Spleen (tissue), 11 donors: ENCODE results near the gene KMT2E. TPM values are rescaled to one million over a fixed set of nuclear protein-coding genes. Genes with fewer than 3 reads are reported as not detected.

ENCODE experiments used
- DNase-seq: peaks from one replicate; pipeline ENCODE4 v3.0.0-alpha.2; 2020
- H3K27ac ChIP-seq, 8 donors: fragments of 200-600 bp; sonication (generic) in 7 of 8; 1 replicate in 4 of 8; 2 replicates in 4 of 8; pipeline versions ENCODE4 v1.5.0 to v1.8.0; 2016 to 2021; ENCODE audit warnings: inconsistent platforms in 4 of 8, mild to moderate bottlenecking in 4 of 8, moderate library complexity in 1 of 8
- H3K27me3 ChIP-seq, 7 donors: fragments of 200-600 bp; sonication (generic) in 6 of 7; replicated peaks in 1 of 7; 1 replicate in 4 of 7; 2 replicates in 3 of 7; pipeline versions ENCODE4 v1.5.0 to v1.8.0; 2016 to 2021; ENCODE audit warnings: inconsistent platforms in 3 of 7, mild to moderate bottlenecking in 1 of 7
- H3K36me3 ChIP-seq, 6 donors: fragments of 200-600 bp; sonication (generic) in 5 of 6; 1 replicate in 4 of 6; 2 replicates in 2 of 6; pipeline versions ENCODE4 v1.5.0 to v1.8.0; 2016 to 2021; ENCODE audit warnings: inconsistent platforms in 2 of 6
- H3K4me1 ChIP-seq, 6 donors: fragments of 200-600 bp; sonication (generic) in 5 of 6; 1 replicate in 3 of 6; 2 replicates in 3 of 6; pipeline versions ENCODE4 v1.5.0 to v1.8.0; 2016 to 2021; ENCODE audit warnings: inconsistent platforms in 3 of 6
- H3K4me3 ChIP-seq, 8 donors: fragments of 200-600 bp; sonication (generic) in 7 of 8; 1 replicate in 4 of 8; 2 replicates in 4 of 8; pipeline versions ENCODE4 v1.5.0 to v1.8.0; 2016 to 2021; ENCODE audit warnings: inconsistent platforms in 4 of 8, mild to moderate bottlenecking in 4 of 8, moderate library complexity in 2 of 8
- H3K9me3 ChIP-seq, 8 donors: fragments of 200-600 bp; sonication (generic) in 7 of 8; 1 replicate in 4 of 8; 2 replicates in 4 of 8; pipeline versions ENCODE4 v1.5.0 to v1.8.0; 2016 to 2021; ENCODE audit warnings: inconsistent platforms in 4 of 8
- CTCF ChIP-seq, 11 experiments: fragments of 200-600 bp in 7 of 11; fragments of 450-650 bp in 4 of 11; sonication (generic) in 4 of 11; IDR thresholded peaks in 8 of 11; conservative IDR thresholded peaks in 3 of 11; 1 replicate in 7 of 11; 2 replicates in 4 of 11; pipeline versions ENCODE4 v1.4.0 to v1.8.0; 2016 to 2021; ENCODE audit warnings: antibody characterized with exemption in 11 of 11, inconsistent platforms in 4 of 11, mild to moderate bottlenecking in 1 of 11
- POLR2A ChIP-seq, 3 donors: fragments of 450-650 bp; IDR thresholded peaks; one replicate each; pipeline ENCODE4 v1.5.1; 2017; ENCODE audit warnings: antibody characterized with exemption in 3 of 3, mild to moderate bottlenecking in 1 of 3
- POLR2AphosphoS5 ChIP-seq, 3 donors: sonication (generic); formaldehyde crosslinking; IDR thresholded peaks; one replicate each; pipeline ENCODE4 v1.5.1; 2017; ENCODE audit warnings: antibody characterized with exemption in 3 of 3
- WGBS, 5 donors: extraction: QIAGEN DNeasy Blood & Tissue Kit in 3 of 5; methylation state at CpG; one replicate each; pipeline versions ENCODE4 v1.1.5 to v1.1.7; 2013 to 2018; 5-methylcytosine and 5-hydroxymethylcytosine counted together
- intact Hi-C: fragments of 100-400 bp; cut with DNase I; formaldehyde crosslinking; loops from one replicate; pipeline ENCODE4 v1.15.0; 2023; ENCODE audit warnings: low total_unique reads
- polyA plus RNA-seq, 3 donors: library from polyadenylated mRNA; stranded (reverse); fragments of 200-250 nt; gene quantifications; one replicate each; pipeline ENCODE4 v1.2.1, GENCODE V29; 2013
- total RNA-seq, 7 donors: library from RNA; depleted of rRNA in 3 of 7; stranded (reverse); fragments of >200 nt in 3 of 7; fragmentation: NEBNext Ultra II Directional in 4 of 7; extraction: Animal tissue kit (Norgen Biotek cat#: 25700) in 4 of 7; gene quantifications; one replicate each; pipeline versions ENCODE4 v1.1.0 to v1.2.1, GENCODE V29; 2016 to 2021
- donor health status: healthy with polysubstance abuse.
- donor health status: DM: no; HTN: no; CAD: no; lungs with moderate emphysema.
- donor health status: DM: no; HTN: no; CAD: no.
- donor health status: Bipolar disorder and iron deficiency.
- donor health status: healthy.
- donor health status: DM: no; HTN: no; CAD: no.
- donor health status: DM: yes; HTN: yes; CAD: no.

The KMT2E gene
- total and polyA plus RNA-seq, 10 donors = 11.5 to 215 (median 137) TPM

GRCh38 chr7:105068886-105069285 is 54.9 kb downstream of the KMT2E start:
- no peak overlapping the region for H3K4me3 ChIP-seq
- H3K27ac ChIP-seq = no peak overlapping the region
- no peak for DNase-seq
- 94 to 98% (median 96%) methylated on average over 1 of the region's 1 CpG for WGBS, 5 donors
- H3K27me3 ChIP-seq = no peaks in the 10 kb centered on the region
- intact Hi-C loops = no loop called here
- H3K4me1 ChIP-seq = peaks cover 0 to 9% (median 0%) of the 10 kb centered on the region in 6 donors
- H3K9me3 ChIP-seq = no peaks in the 10 kb centered on the region
- H3K36me3 ChIP-seq = peaks cover 0 to 100% (median 71%) of the 10 kb centered on the region in 6 donors
- no peak for TF ChIP-seq POLR2AphosphoS5 (IDR thresholded peaks at IDR 0.05)
- no peak for TF ChIP-seq POLR2A (IDR thresholded peaks at IDR 0.05)
- no peak for TF ChIP-seq CTCF (IDR thresholded peaks at IDR 0.05 in 8 of 11, conservative IDR thresholded peaks at IDR 0.05 in 3 of 11)

- Histone ChIP-seq H3K27me3 (no peaks in the 10 kb centered on the region), H3K9me3 (no peaks in the 10 kb centered on the region), H3K4me3 (no peak overlapping the region), H3K27ac (no peak overlapping the region), H3K4me1 (no peaks in the 10 kb centered on the region), H3K36me3 (peaks cover 0 to 100% (median 78%) of the 10 kb centered on the region in 6 donors)
- intact Hi-C loops = loop anchor here (5.0 kb wide), 1 partner anchor 34 kb away; no protein-coding TSS in a partner anchor
- TF ChIP-seq POLR2A (IDR thresholded peaks at IDR 0.05) (no peak), POLR2AphosphoS5 (IDR thresholded peaks at IDR 0.05) (no peak), CTCF (IDR thresholded peaks at IDR 0.05 in 8 of 11, conservative IDR thresholded peaks at IDR 0.05 in 3 of 11) (no peak)
- no peak for DNase-seq
- 96 to 100% (median 100%) methylated on average over 1 of the region's 1 CpG for WGBS, 5 donors
Measured at GRCh38 chr7:105073143-105073542, 59.1 kb downstream of the KMT2E start.

- H3K27me3 ChIP-seq = no peaks in the 10 kb centered on the region
- WGBS, 5 donors = 86 to 94% (median 92%) methylated on average over 6 of the region's 6 CpGs
- intact Hi-C loops = no loop called here
- H3K9me3 ChIP-seq = no peaks in the 10 kb centered on the region
- H3K4me3 ChIP-seq = no peak overlapping the region
- H3K36me3 ChIP-seq = peaks cover 0 to 100% (median 96%) of the 10 kb centered on the region in 6 donors
- no peak overlapping the region for H3K27ac ChIP-seq
- no peaks in the 10 kb centered on the region for H3K4me1 ChIP-seq
- TF ChIP-seq POLR2A (IDR thresholded peaks at IDR 0.05) = no peak
- TF ChIP-seq CTCF (IDR thresholded peaks at IDR 0.05 in 8 of 11, conservative IDR thresholded peaks at IDR 0.05 in 3 of 11) = no peak
- no peak for TF ChIP-seq POLR2AphosphoS5 (IDR thresholded peaks at IDR 0.05)
- DNase-seq = no peak
Measured at GRCh38 chr7:105079348-105079747, 65.3 kb downstream of the KMT2E start.

GRCh38 chr7:105084581-105084980 is 70.6 kb downstream of the KMT2E start:
- TF ChIP-seq POLR2A (IDR thresholded peaks at IDR 0.05) (no peak), CTCF (IDR thresholded peaks at IDR 0.05 in 8 of 11, conservative IDR thresholded peaks at IDR 0.05 in 3 of 11) (no peak), POLR2AphosphoS5 (IDR thresholded peaks at IDR 0.05) (no peak)
- Histone ChIP-seq H3K27me3 (no peaks in the 10 kb centered on the region), H3K36me3 (peaks cover 0 to 99% (median 89%) of the 10 kb centered on the region in 6 donors), H3K4me3 (no peak overlapping the region), H3K9me3 (no peaks in the 10 kb centered on the region), H3K27ac (no peak overlapping the region), H3K4me1 (peaks cover 0 to 5% (median 0%) of the 10 kb centered on the region in 6 donors)
- intact Hi-C loops = no loop called here
- DNase-seq = no peak
- WGBS, 5 donors = 91 to 100% (median 97%) methylated on average over 1 of the region's 1 CpG
